Stimulated activated CD4-positive, alpha-beta T cell treated with anti-CD3 and anti-CD28 coated beads, Interleukin-1b, Interleukin-23, amount 100 ng/mL, for 1 hour (primary cell): ENCODE data around the gene ACTRT3.
"Not testable (repeated sequence)": the region's sequence is repeated elsewhere in the genome, so short reads cannot be mapped to it uniquely, and the experiment has no call there.

Experiments used
- DNase-seq, 2 donors: peaks; one replicate each; pipeline ENCODE4 v3.0.0-alpha.2; 2020; ENCODE audit warnings: low read depth in 2 of 2

ACTRT3 gene

GRCh38 chr3:169772897-169773816 lies 3.8 kb upstream of the ACTRT3 start, which contains the start of gene MYNN:
Gene MYNN, plus strand, starts transcription at chr3:169773396. Its CDS starts 900 bp downstream, at chr3:169774296.
- peak; percentile 67 to 86 for DNase-seq

DNA sequence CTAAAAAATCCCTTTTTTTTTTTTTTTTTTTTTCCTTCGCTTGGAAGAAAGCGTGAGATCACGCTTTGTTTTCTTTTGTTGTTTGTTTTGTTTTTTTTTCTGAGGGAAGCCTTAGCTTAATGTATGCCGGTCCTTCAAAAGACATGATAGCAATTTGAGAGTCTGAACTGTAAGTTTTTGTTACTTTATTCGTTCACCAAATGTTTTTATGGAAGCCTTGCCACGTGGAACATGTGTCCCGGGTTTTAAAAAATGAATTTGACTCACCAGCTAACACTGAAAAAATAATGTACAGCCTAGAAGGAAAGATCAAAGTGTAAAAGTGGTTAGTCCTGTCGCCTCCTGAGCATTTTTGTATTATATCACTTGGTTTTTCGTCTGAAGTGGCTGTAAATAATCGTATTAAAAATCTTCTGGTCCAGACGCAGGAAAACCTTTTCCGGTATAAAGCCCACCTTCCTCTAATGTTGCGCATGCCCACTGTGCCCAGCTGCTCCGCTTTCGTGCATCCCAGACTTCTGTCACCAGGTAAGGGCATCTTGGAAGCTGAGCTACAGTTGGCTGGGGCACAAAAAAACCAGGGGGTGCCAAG lies 3.0 kb upstream of the ACTRT3 start:
- no peak for DNase-seq

DNA sequence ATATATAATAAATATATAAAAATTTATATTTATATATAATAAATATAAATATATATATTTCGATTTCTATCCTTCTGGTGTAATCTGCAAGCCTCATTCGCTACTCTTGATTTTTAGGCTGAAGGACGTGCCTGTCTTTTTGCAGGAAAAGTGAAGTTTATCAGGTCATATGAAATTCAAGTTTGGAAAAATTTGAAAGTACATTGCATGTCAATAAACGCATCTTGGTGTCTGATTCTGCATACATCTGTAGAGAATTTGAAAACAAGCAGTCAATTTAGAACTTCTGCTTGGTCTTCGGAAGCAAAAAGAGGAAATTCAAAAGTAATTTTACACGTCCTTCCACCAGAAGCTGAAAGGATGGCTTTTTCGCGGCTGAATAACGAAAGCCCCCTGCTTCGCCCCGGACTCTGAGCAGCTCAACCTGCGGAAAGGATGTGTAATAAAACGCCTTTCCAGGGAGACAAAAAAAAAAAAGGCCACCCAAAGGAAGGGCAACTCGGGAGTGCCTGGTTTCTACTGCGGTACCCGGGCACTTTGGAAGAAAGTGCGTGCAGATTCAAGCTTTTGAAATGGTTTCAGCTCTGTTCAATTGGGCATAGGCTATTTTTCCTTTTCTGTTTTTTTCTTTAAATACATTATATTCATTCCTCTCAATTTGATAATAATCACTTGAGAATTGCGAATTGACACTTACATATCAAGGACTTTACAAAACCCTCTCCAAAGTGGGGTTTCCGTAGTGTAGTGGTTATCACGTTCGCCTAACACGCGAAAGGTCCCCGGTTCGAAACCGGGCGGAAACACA lies 2.3 kb upstream of the ACTRT3 start:
- DNase-seq = peak in 1 of 2 donors; percentile 33

DNA sequence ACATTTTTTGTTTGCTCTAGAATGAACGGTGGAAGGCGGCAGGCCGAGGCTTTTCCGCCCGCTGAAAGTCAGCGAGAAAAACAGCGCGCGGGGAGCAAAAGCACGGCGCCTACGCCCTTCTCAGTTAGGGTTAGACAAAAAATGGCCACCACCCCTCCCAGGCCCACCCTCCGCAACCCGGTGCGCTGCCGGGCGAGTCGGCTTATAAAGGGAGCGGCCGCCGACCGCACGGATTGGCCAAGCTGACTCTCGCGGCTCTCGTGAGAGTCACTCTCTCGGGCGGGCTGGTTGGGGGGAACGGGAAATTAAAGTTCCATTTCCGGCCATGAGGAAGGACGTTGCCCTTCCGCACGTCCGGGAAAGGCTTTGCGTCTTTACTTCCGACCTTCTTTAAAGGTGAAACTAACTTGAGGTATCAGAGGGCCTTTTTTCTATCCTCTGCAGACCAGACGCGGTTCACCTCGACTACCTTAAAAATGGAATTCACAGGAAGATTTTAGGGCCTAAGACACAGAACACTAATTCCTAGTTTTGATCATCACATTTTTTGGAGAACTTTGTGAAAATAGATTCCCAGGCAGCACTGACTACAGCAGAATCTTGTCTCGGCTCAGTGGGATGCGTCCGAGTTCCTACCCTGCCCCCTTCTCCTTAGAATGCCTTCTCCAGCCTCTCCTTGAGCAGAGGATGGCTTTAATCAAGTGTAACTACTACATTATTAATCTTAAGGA lies 4.3 kb downstream of the ACTRT3 start, which contains the start of gene TERC:
TSS of gene TERC (minus strand) at position 179 of the 731 bp plus-strand sequence.
- peak; percentile 76 to 86 for DNase-seq

- no peak for DNase-seq
These were observed 5.0 kb downstream of the ACTRT3 start for GRCh38 chr3:169764312-169764881.

DNA sequence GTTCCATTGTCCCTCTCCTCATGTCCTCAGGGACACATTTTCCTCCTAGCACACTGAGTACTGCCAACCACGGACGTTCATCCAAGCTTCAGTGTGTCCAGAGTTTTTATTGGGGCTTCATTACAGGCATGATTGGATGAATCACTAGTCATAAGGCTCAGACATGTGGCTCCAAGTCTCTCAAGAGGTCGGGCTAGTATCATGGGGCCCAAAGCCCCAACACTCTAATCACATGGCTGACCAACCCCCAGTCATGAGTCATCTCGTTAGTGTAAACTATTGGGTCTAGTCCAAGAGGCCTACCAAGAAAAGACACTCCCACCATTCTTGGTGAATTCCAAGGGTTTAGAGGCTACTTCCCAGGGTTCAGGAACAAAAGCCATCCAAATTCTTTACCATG lies 8.9 kb downstream of the ACTRT3 start:
- DNase-seq = no peak

- DNase-seq = no peak
These were observed 10.1 kb downstream of the ACTRT3 start for GRCh38 chr3:169759256-169759655.

DNA sequence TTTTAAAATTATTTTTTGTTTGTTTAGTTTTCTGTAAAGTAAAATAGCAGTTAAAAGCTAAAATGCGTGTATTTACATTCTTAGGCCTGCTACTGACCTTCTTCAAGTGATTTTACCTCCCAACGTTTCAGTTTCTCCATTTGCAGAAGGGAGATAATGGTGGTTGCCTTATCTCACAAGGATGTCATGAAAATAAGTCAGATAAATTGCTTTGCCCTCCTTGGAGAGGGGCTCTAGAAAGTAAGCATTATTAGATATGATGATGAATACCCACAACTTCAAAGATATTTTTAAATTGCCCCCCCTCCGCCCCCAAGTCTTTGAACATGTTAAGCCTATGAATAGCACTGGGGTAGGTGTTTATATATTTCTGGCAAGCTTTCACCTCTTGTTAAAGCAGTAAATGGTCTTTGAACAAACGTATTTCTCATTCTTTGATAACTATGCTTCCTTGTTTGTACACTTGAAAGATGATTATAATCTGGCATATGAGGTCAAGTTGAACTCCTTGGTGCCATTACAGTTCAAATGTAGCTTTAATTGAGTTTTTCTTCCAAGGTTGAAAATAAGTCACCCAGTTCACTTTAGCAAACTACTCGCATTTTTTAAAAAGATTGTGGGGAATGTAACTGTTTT lies 10.9 kb downstream of the ACTRT3 start:
- DNase-seq = no peak

DNA sequence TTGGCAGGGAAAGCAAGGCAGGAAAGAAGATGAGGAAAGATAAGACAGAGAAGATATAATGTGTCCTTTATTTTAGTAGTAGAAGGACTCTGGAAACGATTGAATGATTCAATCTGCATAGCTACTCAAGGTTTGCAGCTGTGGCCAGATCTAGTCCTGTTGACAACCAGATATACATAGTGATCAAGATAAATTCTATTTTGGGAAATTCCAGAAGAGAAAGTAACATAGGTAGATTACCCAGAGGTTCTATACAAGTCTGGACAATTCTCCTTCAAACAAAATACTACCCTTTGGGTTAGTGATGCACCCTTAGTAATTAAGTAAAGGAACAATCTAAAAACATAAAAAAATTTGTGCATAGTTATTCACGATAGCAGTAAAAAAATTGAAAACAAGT lies 13.9 kb downstream of the ACTRT3 start:
- no peak for DNase-seq

DNA sequence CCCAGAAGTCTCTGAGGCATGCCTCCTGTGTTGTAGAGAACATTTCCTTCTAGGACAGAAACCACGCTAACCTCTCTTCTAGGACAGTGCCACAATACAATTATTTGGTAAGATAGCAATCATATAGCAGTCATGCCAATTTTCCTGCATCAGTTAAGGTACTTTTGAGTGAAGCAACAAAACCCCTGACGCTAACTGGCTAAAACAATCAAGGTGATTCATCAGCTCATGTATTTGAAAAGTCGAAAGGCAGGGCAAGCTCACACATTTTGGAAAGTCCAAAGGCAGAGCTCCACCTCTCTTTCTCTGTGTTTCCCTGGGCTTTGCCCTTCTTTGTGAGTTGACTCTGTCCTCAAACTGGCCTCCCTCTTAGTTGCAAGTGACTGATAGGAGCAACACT lies 14.7 kb downstream of the ACTRT3 start:
- no peak for DNase-seq

- DNase-seq = no peak
These were observed 17.5 kb downstream of the ACTRT3 start for GRCh38 chr3:169751875-169752274.

- DNase-seq = no peak
These were observed 18.7 kb downstream of the ACTRT3 start for GRCh38 chr3:169750665-169751064.

- no peak for DNase-seq
These were observed 20.7 kb downstream of the ACTRT3 start for GRCh38 chr3:169748670-169749069.

DNA sequence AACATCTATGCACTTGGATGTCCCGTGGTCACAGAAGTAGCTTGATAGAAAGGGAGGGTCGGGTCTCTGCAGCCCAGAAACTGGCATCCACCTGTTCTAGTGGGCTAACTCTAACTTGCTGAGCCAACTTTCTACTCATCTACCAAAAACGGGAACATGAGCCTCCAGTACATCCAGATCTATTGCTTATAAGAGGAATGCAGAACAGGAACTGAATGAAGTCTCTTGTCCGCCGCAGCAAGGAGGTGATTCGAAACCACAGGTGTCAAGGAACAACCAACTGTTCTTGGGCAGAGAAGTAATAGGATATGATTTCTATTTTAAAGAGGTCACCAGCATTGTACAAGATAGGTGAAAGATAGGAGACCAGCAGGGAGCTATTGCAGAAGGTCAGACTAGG lies 22.4 kb downstream of the ACTRT3 start:
- DNase-seq = no peak

DNA sequence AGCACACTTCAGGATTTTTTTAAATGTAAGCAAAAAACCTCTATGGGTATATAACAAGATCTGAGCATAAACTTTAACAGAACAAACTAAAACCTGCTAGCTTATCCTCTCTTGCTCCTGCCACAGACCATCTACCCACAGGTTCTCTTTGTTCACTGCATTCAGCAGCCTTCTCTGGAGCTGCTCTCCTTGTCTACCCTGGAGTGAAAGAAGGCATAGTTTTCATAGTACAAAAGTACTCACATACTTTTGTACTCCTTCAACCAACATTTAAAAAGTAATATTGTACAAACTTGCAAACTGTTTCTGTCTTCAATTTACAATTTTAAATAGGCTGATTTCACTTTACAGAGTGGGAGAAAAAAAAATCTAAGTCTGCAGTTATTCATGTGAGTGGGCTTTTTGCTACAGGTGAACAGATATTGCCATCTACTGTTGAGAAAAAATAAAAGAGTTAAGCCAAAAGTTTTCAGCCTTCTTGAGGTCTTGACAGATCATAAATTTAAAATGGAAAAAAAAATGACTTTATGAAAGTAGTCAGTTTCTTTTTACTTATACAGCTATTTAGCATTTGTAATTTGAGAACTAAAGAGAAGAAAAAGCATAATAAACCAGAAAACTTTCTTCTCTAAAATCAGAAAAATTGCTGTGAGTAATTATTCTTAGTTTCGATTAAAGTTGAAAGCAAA lies 24.9 kb downstream of the ACTRT3 start:
- no peak for DNase-seq

DNA sequence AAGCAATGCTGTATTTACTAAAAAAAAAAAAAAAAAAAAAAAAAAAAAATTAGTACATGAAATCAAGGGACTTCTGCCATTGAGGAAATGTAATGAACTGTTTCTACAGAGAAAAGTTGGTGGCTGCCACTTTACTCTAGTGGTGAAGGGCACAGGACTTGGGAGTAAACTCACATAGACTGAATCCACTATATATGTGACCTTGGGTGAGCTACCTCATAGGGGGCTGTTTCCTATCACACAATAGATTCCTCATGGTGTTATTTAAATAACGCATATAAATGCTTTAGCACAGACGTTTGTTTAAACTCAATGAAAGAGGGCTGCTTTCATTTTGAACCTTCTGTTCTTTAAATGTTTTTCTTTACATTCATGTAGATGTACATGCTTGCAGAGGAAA lies 30.3 kb downstream of the ACTRT3 start:
- no peak for DNase-seq

DNA sequence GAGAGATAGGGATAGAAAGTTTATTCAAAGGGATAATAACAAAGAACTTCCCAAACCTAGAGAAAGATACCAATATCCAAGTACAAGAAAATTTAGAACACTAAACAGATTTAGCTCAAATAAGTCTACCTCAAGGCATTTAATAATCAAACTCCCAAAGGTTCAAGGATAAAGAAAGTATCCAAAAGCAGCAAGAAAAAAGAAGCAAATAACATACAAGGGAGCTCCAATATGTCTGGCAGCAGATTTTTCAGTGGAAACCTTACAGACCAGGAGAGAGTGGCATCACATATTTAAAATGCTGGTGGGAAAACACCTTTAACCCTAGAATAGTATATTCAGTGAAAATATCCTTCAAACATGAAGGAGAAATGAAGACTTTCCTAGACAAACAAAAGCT lies 37.5 kb downstream of the ACTRT3 start:
- DNase-seq = not testable (repeated sequence)

DNA sequence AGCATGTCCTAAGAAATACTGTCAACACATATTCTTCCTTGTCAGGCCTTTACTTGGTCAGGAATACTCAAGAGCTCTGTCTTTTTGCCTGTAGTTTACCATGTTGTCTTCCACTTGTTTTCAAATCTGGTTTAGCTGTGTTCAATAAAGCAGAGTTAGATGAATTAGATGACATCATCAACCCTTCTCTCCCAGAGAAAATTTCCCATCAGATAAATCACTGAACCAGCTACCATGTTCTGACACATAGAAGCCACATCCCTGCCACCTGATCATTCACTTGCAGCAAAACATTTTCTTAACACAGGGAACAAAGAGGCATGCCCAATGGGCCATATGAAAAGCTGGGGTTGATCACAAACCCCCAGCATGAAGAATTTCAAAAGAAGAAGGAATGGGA lies 46.6 kb downstream of the ACTRT3 start:
- DNase-seq = no peak

GRCh38 chr3:169718415-169718814 lies 50.9 kb downstream of the ACTRT3 start:
- not testable (repeated sequence) for DNase-seq
